Neural cell (in vitro differentiated cells): Measurements from ENCODE around the gene PLXNA2. TPM values are rescaled to one million over a fixed set of nuclear protein-coding genes. Genes with fewer than 3 reads are reported as not detected.

Source experiments
- H2AFZ ChIP-seq: fragments of 200-600, 300-800 bp; sonication (generic), shearing (Covaris generic); 2 replicates; pipeline ENCODE4 v1.6.0; 2014; ENCODE audit warnings: low read depth, mild to moderate bottlenecking, antibody characterized with exemption, low read length, moderate library complexity
- H3F3A ChIP-seq: fragments of 200-600 bp; shearing (Covaris generic); 2 replicates; pipeline ENCODE4 v1.6.1; 2016; ENCODE audit warnings: mild to moderate bottlenecking, moderate library complexity, mixed read lengths, antibody characterized with exemption, low read length; ENCODE audit not compliant: insufficient read depth, poor library complexity, severe bottlenecking
- H3K27ac ChIP-seq: fragments of 200-600, 300-800 bp; sonication (generic), shearing (Covaris generic); 2 replicates; pipeline ENCODE4 v1.5.1; 2014; ENCODE audit warnings: mild to moderate bottlenecking, low read length, moderate library complexity
- H3K27me3 ChIP-seq: fragments of 300-800, 200-600 bp; sonication (generic), shearing (Covaris generic); 2 replicates; pipeline ENCODE4 v1.6.0; 2014; ENCODE audit warnings: mild to moderate bottlenecking, low read depth, low read length, moderate library complexity; ENCODE audit not compliant: insufficient read depth
- H3K36me3 ChIP-seq: fragments of 300-800, 200-600 bp; sonication (generic), shearing (Covaris generic); 2 replicates; pipeline ENCODE4 v1.5.1; 2014; ENCODE audit warnings: mild to moderate bottlenecking, antibody characterized with exemption, low read length, moderate library complexity; ENCODE audit not compliant: insufficient read depth
- H3K4me2 ChIP-seq: fragments of 300-800, 200-600 bp; sonication (generic), shearing (Covaris generic); 2 replicates; pipeline ENCODE4 v1.6.0; 2014; ENCODE audit warnings: mild to moderate bottlenecking, low read length
- H3K4me3 ChIP-seq: fragments of 300-800, 200-600 bp; sonication (generic), shearing (Covaris generic); 2 replicates; pipeline ENCODE4 v1.5.1; 2014; ENCODE audit warnings: mild to moderate bottlenecking, low read length, moderate library complexity
- H3K79me2 ChIP-seq: fragments of 200-600 bp; shearing (Covaris generic); replicated peaks from 2 replicates; pipeline ENCODE4 v1.6.0; 2014; ENCODE audit warnings: mild to moderate bottlenecking, low read length, moderate library complexity; ENCODE audit not compliant: insufficient read depth
- H3K9ac ChIP-seq: fragments of 300-800, 200-600 bp; sonication (generic), shearing (Covaris generic); 2 replicates; pipeline ENCODE4 v1.6.1; 2016; ENCODE audit warnings: mild to moderate bottlenecking, low read length, mixed read lengths
- H3K9me2 ChIP-seq: fragments of 200-600 bp; shearing (Covaris generic); 2 replicates; pipeline ENCODE4 v1.6.1; 2016; ENCODE audit warnings: mild to moderate bottlenecking, low read length, mixed read lengths; ENCODE audit not compliant: insufficient read depth
- H3K9me3 ChIP-seq: fragments of 200-600, 300-800 bp; sonication (generic), shearing (Covaris generic); 2 replicates; pipeline ENCODE4 v1.6.1; 2016; ENCODE audit warnings: mild to moderate bottlenecking, mixed run types, low read length, moderate library complexity, mixed read lengths
- H4K20me1 ChIP-seq: fragments of 200-600 bp; shearing (Covaris generic); 2 replicates; pipeline ENCODE4 v1.6.1; 2016; ENCODE audit warnings: mild to moderate bottlenecking, mixed run types; ENCODE audit not compliant: insufficient read depth
- EP300 ChIP-seq: fragments of 450-650 bp; conservative IDR thresholded peaks from 2 replicates; pipeline ENCODE4 v1.6.1; 2014; ENCODE audit warnings: antibody characterized with exemption, mild to moderate bottlenecking, moderate library complexity; ENCODE audit not compliant: poor library complexity, severe bottlenecking
- EZH2 ChIP-seq: fragments of 200-600, 300-800 bp; shearing (Covaris generic), sonication (generic); IDR thresholded peaks from 2 replicates; pipeline ENCODE4 v1.6.1; 2014; ENCODE audit warnings: antibody characterized with exemption, low read length, borderline replicate concordance, mild to moderate bottlenecking; ENCODE audit not compliant: insufficient read depth, poor library complexity, severe bottlenecking
- MXI1 ChIP-seq: fragments of 450-650 bp; conservative IDR thresholded peaks from 2 replicates; pipeline ENCODE4 v1.6.1; 2014; ENCODE audit warnings: antibody characterized with exemption, mild to moderate bottlenecking; ENCODE audit not compliant: poor library complexity, severe bottlenecking
- POLR2AphosphoS5 ChIP-seq: IDR thresholded peaks from 2 replicates; pipeline ENCODE4 v1.6.1; 2012
- RAD21 ChIP-seq: fragments of 450-650 bp; conservative IDR thresholded peaks from 2 replicates; pipeline ENCODE4 v1.6.1; 2014; ENCODE audit warnings: antibody characterized with exemption, mild to moderate bottlenecking, moderate library complexity
- REST ChIP-seq: IDR thresholded peaks from 2 replicates; pipeline ENCODE4 v1.6.1; 2012; ENCODE audit warnings: borderline replicate concordance
- SMC3 ChIP-seq: fragments of 450-650 bp; conservative IDR thresholded peaks from 2 replicates; pipeline ENCODE4 v1.6.1; 2014; ENCODE audit warnings: antibody characterized with exemption, mild to moderate bottlenecking, moderate library complexity; ENCODE audit not compliant: poor library complexity
- TAF1 ChIP-seq: IDR thresholded peaks from 2 replicates; pipeline ENCODE4 v1.6.1; 2012; ENCODE audit warnings: low read depth
- polyA plus RNA-seq: library from polyadenylated mRNA; depleted of rRNA; stranded (reverse); fragments of >200 nt; gene quantifications from 2 replicates; pipeline ENCODE4 v1.2.3, GENCODE V29; 2014
- TF ChIP-seq, protein P1 (sequence below): fragments of 450-650 bp; IDR thresholded peaks from 2 replicates; pipeline ENCODE4 v1.5.1; 2014; ENCODE audit warnings: antibody characterized with exemption, mild to moderate bottlenecking, moderate library complexity; ENCODE audit not compliant: poor library complexity, severe bottlenecking

Gene PLXNA2
- polyA plus RNA-seq, 1 donor from 2014 or later: 30.6 TPM

DNA sequence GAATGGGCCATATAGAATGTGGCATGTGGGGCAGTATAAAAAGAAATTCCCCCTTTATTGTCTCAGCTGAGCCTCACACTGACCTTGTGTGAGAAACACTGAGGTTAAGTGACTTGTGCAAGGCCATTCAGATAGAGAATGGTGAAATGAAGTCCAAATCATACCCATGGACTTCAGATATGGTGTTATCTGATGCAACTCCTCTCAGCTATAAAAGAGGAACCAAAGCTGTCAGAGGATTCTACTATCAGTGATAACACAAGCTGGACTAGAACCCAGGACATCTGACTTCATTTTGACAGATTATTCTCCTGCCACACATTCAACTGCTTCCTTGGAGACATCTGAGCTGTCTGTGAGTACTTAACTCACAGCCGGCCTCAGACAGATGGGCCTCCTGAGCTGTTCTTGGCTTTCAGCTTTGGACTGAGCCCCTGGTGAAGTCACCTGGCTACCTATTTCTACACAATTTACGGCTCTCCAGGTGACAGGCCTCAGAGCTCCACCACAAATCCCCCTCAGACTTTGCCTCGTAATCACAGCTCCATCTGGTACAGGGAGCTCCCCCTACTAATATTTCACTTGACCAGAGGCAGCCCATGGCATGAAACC, 104.6 kb downstream of the PLXNA2 start:
- Histone ChIP-seq H3K4me2 (no peak overlapping the region), H3K9me3 (no peaks in the 10 kb centered on the region), H3K9me2 (no peaks in the 10 kb centered on the region), H4K20me1 (no peaks in the 10 kb centered on the region), H3K9ac (no peak overlapping the region), H3F3A (no peaks in the 10 kb centered on the region), H3K79me2 (no peaks in the 10 kb centered on the region), H3K27me3 (no peaks in the 10 kb centered on the region), H2AFZ (no peak overlapping the region), H3K27ac (no peak overlapping the region), H3K4me3 (no peak overlapping the region), H3K36me3 (peaks cover 4% of the 10 kb centered on the region)
- TF ChIP-seq EZH2: no peak
- no peak for TF ChIP-seq MXI1
- TF ChIP-seq TAF1: no peak
- no peak for TF ChIP-seq REST
- TF ChIP-seq, protein P1, sequence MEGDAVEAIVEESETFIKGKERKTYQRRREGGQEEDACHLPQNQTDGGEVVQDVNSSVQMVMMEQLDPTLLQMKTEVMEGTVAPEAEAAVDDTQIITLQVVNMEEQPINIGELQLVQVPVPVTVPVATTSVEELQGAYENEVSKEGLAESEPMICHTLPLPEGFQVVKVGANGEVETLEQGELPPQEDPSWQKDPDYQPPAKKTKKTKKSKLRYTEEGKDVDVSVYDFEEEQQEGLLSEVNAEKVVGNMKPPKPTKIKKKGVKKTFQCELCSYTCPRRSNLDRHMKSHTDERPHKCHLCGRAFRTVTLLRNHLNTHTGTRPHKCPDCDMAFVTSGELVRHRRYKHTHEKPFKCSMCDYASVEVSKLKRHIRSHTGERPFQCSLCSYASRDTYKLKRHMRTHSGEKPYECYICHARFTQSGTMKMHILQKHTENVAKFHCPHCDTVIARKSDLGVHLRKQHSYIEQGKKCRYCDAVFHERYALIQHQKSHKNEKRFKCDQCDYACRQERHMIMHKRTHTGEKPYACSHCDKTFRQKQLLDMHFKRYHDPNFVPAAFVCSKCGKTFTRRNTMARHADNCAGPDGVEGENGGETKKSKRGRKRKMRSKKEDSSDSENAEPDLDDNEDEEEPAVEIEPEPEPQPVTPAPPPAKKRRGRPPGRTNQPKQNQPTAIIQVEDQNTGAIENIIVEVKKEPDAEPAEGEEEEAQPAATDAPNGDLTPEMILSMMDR: no peak
- no peak for TF ChIP-seq EP300
- no peak for TF ChIP-seq SMC3
- TF ChIP-seq RAD21: no peak
- no peak for TF ChIP-seq POLR2AphosphoS5

DNA sequence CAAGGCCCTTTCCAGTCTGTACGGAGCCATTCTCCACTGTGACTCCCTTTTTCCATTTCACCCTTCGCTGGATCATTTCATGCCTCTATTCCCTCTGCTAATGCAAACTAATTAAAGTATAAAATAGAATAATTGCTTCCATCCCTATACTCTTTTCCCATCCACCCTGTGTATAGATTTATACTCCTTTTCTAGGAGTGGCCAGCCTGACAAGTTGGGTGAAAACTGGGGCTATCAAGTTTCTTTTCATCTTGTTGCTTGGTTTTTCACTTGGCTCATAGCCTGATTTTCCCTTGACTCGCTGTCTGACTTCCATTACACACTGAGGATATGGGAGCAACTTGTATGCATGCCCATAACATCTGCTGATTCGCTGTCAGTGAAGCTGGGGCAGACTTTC, 107.0 kb downstream of the PLXNA2 start:
- H3K4me2 ChIP-seq: no peak overlapping the region
- no peak overlapping the region for H3K9ac ChIP-seq
- no peaks in the 10 kb centered on the region for H3K27me3 ChIP-seq
- H3K27ac ChIP-seq: no peak overlapping the region
- peaks cover 4% of the 10 kb centered on the region for H3K36me3 ChIP-seq
- no peaks in the 10 kb centered on the region for H3K9me2 ChIP-seq
- no peaks in the 10 kb centered on the region for H3K9me3 ChIP-seq
- H3F3A ChIP-seq: no peaks in the 10 kb centered on the region
- TF ChIP-seq RAD21 (no peak), TAF1 (no peak), EZH2 (no peak), REST (no peak), MXI1 (no peak), SMC3 (no peak), EP300 (no peak), POLR2AphosphoS5 (no peak)
- TF ChIP-seq, protein P1: no peak
- no peak overlapping the region for H2AFZ ChIP-seq
- H3K79me2 ChIP-seq: no peaks in the 10 kb centered on the region
- H4K20me1 ChIP-seq: peaks cover 5% of the 10 kb centered on the region
- H3K4me3 ChIP-seq: no peak overlapping the region
